Osteoblast (primary cell): ENCODE measurements around the gene RMND5A. TPM values are rescaled to one million over a fixed set of nuclear protein-coding genes. Genes with fewer than 3 reads are reported as not detected.

Experiments used
- DNase-seq: peaks from one replicate; pipeline ENCODE4 v3.0.0; 2011; ENCODE audit warnings: low spot score, mixed read lengths; ENCODE audit not compliant: insufficient read length; ENCODE audit errors: missing footprints
- H2AFZ ChIP-seq: 2 replicates; pipeline ENCODE4 v1.6.0; 2011; ENCODE audit warnings: mild to moderate bottlenecking, low read length
- H3K27ac ChIP-seq: 2 replicates; pipeline ENCODE4 v1.5.1; 2011; ENCODE audit warnings: mild to moderate bottlenecking, low read depth, low read length, moderate library complexity
- H3K27me3 ChIP-seq: 2 replicates; pipeline ENCODE4 v1.6.0; 2012; ENCODE audit warnings: mild to moderate bottlenecking, control low read depth, inconsistent platforms, low read length, moderate library complexity; ENCODE audit not compliant: insufficient read depth
- H3K36me3 ChIP-seq: 2 replicates; pipeline ENCODE4 v1.5.1; 2011; ENCODE audit warnings: mild to moderate bottlenecking, low read length, control low read depth, moderate library complexity; ENCODE audit not compliant: insufficient read depth
- H3K4me1 ChIP-seq: 2 replicates; pipeline ENCODE4 v1.5.1; 2011; ENCODE audit warnings: mild to moderate bottlenecking, low read length, control low read depth, moderate library complexity; ENCODE audit not compliant: insufficient read depth
- H3K4me2 ChIP-seq: 2 replicates; pipeline ENCODE4 v1.6.0; 2011; ENCODE audit warnings: mild to moderate bottlenecking, low read length; ENCODE audit not compliant: insufficient read depth
- H3K4me3 ChIP-seq: fragments of 200-600 bp; sonication (generic); 3 replicates; pipeline ENCODE4 v1.5.1; 2012; ENCODE audit warnings: mild to moderate bottlenecking, low read length, inconsistent platforms; ENCODE audit not compliant: insufficient read depth
- H3K79me2 ChIP-seq: 2 replicates; pipeline ENCODE4 v1.6.0; 2012; ENCODE audit warnings: mild to moderate bottlenecking, low read length, control low read depth, inconsistent platforms; ENCODE audit not compliant: insufficient read depth
- H3K9me3 ChIP-seq: 2 replicates; pipeline ENCODE4 v1.5.1; 2011; ENCODE audit warnings: low read depth, low read length, control low read depth
- H4K20me1 ChIP-seq: 2 replicates; pipeline ENCODE4 v1.6.0; 2012; ENCODE audit warnings: mild to moderate bottlenecking, low read length, control low read depth; ENCODE audit not compliant: insufficient read depth
- total RNA-seq: library from RNA; depleted of rRNA; stranded (reverse); fragments of >200 nt; gene quantifications from 2 replicates; pipeline ENCODE4 v1.2.3, GENCODE V29; 2012
- TF ChIP-seq, protein P1 (sequence below): IDR thresholded peaks from 2 replicates; pipeline ENCODE4 v1.5.1; 2011; ENCODE audit warnings: mild to moderate bottlenecking, low read depth, low read length, moderate library complexity; ENCODE audit errors: extremely low read depth

The RMND5A gene
- total RNA-seq, 1 donor, result 16.3 TPM

DNA sequence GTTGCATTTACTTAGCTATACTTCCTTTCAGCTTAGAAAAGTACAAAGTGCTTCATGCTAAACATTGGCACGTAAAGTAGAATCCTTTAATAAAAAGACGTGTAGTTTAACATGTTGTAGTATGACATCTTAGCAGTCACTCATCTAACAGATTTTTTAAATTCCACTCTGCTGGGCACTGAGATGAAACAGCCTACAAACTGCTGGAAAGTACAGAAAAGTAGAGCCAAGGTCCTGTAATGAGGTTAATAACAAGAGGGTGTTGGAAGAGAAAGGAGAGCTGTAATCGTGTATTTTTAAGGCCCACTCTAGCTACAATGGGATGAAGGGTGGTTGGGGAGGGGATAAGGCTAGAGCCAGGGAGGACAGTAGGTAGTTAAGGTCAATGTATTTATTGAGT lies 59.9 kb downstream of the RMND5A start:
- Histone ChIP-seq H3K27me3 (peaks cover 4% of the 10 kb centered on the region), H3K79me2 (no peaks in the 10 kb centered on the region), H3K36me3 (no peaks in the 10 kb centered on the region), H3K27ac (no peak overlapping the region), H4K20me1 (no peaks in the 10 kb centered on the region), H2AFZ (no peak overlapping the region), H3K9me3 (no peaks in the 10 kb centered on the region), H3K4me2 (no peak overlapping the region), H3K4me3 (no peak overlapping the region), H3K4me1 (no peaks in the 10 kb centered on the region)
- DNase-seq, result no peak
- TF ChIP-seq, protein P1, sequence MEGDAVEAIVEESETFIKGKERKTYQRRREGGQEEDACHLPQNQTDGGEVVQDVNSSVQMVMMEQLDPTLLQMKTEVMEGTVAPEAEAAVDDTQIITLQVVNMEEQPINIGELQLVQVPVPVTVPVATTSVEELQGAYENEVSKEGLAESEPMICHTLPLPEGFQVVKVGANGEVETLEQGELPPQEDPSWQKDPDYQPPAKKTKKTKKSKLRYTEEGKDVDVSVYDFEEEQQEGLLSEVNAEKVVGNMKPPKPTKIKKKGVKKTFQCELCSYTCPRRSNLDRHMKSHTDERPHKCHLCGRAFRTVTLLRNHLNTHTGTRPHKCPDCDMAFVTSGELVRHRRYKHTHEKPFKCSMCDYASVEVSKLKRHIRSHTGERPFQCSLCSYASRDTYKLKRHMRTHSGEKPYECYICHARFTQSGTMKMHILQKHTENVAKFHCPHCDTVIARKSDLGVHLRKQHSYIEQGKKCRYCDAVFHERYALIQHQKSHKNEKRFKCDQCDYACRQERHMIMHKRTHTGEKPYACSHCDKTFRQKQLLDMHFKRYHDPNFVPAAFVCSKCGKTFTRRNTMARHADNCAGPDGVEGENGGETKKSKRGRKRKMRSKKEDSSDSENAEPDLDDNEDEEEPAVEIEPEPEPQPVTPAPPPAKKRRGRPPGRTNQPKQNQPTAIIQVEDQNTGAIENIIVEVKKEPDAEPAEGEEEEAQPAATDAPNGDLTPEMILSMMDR, result no peak

DNA sequence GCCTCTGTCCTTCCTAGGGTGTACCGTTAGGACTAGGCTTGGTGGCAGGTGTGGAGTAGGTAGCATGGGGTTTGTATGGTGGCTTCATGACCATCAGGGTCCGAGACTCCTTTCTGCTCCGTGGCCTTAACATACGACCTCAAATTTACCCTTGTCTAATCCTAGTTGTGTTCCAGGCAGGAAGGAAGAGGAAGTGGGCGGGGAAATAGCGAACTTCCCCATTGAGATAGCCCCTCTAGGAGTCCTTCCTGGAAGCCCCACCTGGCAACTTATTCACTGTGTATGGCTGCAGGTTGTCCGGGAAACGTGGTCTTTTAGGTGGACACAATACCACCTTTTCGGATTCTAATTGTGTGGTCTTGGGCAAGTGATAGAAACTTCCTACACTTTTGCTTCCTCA lies 61.3 kb downstream of the RMND5A start:
- Histone ChIP-seq H4K20me1 (no peaks in the 10 kb centered on the region), H3K79me2 (no peaks in the 10 kb centered on the region), H3K4me2 (no peak overlapping the region), H3K4me1 (no peaks in the 10 kb centered on the region), H3K36me3 (no peaks in the 10 kb centered on the region), H3K27ac (no peak overlapping the region), H3K4me3 (no peak overlapping the region), H3K9me3 (no peaks in the 10 kb centered on the region), H2AFZ (no peak overlapping the region), H3K27me3 (peaks cover 8% of the 10 kb centered on the region)
- no peak for DNase-seq
- TF ChIP-seq, protein P1, result no peak

DNA sequence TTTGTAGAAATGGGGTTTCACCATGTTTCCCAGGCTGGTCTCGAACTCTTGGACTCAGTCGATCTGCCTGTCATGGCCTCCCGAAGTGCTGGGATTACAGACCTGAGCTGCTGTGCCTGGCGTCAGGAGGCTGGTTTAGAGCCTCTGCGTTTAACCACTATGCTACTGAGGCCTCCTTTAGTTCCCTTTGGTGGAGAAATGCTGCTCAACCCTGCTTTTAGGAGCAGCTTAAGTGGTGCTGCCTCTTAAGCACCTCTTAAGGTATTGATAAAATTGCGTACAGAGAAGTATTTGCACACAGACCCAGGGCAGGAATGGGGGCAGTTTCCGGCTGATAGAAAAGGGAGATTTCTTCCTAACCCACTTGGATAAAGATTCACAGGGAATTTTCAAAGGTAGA lies 62.7 kb downstream of the RMND5A start:
- Histone ChIP-seq H3K36me3 (no peaks in the 10 kb centered on the region), H4K20me1 (no peaks in the 10 kb centered on the region), H2AFZ (no peak overlapping the region), H3K4me1 (no peaks in the 10 kb centered on the region), H3K9me3 (no peaks in the 10 kb centered on the region), H3K79me2 (no peaks in the 10 kb centered on the region), H3K27me3 (peaks cover 14% of the 10 kb centered on the region), H3K27ac (no peak overlapping the region), H3K4me3 (no peak overlapping the region), H3K4me2 (no peak overlapping the region)
- TF ChIP-seq, protein P1, result no peak
- DNase-seq, result no peak

DNA sequence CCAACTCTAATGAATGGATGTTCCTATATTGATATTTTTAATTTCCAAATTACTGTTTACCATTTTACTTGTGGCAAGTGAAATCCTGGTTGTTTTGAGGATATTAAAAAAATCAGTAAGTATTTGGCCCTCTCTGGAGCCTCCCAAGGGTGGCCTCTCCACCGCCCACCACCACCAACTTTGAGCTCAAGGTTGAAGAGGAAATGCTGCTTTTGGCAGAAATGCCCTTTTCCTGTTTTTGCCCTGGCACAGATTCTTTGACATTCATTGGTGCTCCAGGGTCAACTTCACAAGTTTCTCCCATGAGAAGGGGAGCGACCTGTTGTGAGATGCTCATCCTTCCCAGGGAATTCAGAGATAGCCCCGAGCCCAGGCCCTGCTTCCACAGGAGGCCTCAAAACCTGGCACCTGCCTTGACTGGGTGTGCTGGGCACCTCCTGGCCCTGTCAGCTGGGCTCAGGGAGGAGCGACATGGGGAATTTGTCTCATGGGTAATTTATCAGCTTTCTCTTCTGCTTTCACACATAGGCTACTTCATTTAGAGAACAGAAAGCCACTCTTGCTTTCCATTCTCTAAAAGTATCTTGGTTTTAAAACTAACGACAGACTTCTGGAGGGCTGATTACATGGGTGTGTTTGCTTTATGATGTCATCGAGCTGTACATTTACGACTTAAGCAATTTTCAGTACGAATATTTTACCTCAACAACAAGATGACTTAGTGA lies 63.7 kb downstream of the RMND5A start:
- H3K4me1 ChIP-seq, result no peaks in the 10 kb centered on the region
- TF ChIP-seq, protein P1, result no peak
- H3K4me3 ChIP-seq, result no peak overlapping the region
- H3K9me3 ChIP-seq, result no peaks in the 10 kb centered on the region
- H3K79me2 ChIP-seq, result no peaks in the 10 kb centered on the region
- no peak for DNase-seq
- H2AFZ ChIP-seq, result no peak overlapping the region
- H3K27me3 ChIP-seq, result peaks cover 21% of the 10 kb centered on the region
- H3K27ac ChIP-seq, result no peak overlapping the region
- H4K20me1 ChIP-seq, result no peaks in the 10 kb centered on the region
- H3K36me3 ChIP-seq, result no peaks in the 10 kb centered on the region
- no peak overlapping the region for H3K4me2 ChIP-seq
